ENCODE data around the gene PROK2. TPM values are rescaled to one million over a fixed set of nuclear protein-coding genes. Genes with fewer than 3 reads are reported as not detected.
A peak's percentile ranks its signal among the peaks of the same experiment; 100 is the strongest.

PROK2 gene
- total and polyA plus RNA-seq, 10 donors: 1.7 to 78.5 (median 26.7) TPM

DNA sequence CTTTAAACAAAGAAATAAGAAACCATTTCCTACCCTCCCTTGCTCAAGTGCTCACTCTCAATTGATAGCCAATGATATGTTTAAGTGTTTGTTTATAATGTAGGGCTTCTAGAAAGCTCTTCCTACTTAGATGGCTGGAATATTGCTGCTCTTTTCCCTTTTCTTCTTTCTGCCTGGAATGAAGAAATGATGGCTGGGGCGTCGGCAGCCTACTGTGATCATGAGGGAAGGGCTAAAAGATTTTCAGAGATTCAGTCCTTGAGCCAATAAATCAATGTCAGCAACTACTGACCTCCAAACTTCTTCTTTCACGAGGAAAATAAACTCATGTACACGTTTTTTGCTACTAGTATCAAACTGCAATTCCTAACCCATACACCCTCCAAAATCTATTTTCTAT is 33.3 kb downstream of the PROK2 start:
- DNase-seq: no peak
- Histone ChIP-seq H3K9me3 (no peaks in the 10 kb centered on the region), H3K4me3 (no peak overlapping the region), H3K27me3 (replicated peaks in 1 of 7) (peaks cover 0 to 57% (median 26%) of the 10 kb centered on the region in 7 donors), H3K27ac (no peak overlapping the region), H3K36me3 (no peaks in the 10 kb centered on the region), H3K4me1 (peaks cover 0 to 30% (median 7%) of the 10 kb centered on the region in 6 donors)
- WGBS, 5 donors: 83 to 90% (median 85%) methylated on average over 4 of the region's 4 CpGs
- TF ChIP-seq, protein P1, sequence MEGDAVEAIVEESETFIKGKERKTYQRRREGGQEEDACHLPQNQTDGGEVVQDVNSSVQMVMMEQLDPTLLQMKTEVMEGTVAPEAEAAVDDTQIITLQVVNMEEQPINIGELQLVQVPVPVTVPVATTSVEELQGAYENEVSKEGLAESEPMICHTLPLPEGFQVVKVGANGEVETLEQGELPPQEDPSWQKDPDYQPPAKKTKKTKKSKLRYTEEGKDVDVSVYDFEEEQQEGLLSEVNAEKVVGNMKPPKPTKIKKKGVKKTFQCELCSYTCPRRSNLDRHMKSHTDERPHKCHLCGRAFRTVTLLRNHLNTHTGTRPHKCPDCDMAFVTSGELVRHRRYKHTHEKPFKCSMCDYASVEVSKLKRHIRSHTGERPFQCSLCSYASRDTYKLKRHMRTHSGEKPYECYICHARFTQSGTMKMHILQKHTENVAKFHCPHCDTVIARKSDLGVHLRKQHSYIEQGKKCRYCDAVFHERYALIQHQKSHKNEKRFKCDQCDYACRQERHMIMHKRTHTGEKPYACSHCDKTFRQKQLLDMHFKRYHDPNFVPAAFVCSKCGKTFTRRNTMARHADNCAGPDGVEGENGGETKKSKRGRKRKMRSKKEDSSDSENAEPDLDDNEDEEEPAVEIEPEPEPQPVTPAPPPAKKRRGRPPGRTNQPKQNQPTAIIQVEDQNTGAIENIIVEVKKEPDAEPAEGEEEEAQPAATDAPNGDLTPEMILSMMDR (IDR thresholded peaks at IDR 0.05 in 8 of 11, conservative IDR thresholded peaks at IDR 0.05 in 3 of 11): no peak
- no peak for TF ChIP-seq POLR2AphosphoS5 (IDR thresholded peaks at IDR 0.05)
- TF ChIP-seq POLR2A (IDR thresholded peaks at IDR 0.05): no peak
- intact Hi-C loops (cut with DNase I; ENCODE audit: low total_unique reads): no loop called here

DNA sequence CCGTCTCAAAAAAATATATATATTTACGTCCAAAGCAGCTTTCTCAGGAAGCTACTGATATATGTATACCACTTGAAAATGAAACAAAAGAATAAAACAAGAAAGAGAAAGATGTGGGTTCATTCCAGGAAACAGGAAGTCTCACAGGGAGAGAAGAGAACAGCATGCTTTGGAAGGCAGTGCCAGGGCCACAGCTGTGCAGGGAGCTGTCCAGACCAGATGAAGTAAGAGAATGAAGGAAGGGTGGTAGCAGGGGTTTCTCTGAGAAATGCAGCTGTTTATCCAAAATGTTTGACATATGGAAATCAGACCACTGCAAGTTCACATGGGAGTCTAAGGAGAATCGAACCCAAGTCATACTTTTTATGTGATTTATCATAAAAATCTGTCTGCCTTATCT is 40.2 kb downstream of the PROK2 start:
- H3K27ac ChIP-seq: no peak overlapping the region
- no peak for TF ChIP-seq POLR2AphosphoS5 (IDR thresholded peaks at IDR 0.05)
- no peaks in the 10 kb centered on the region for H3K36me3 ChIP-seq
- H3K4me1 ChIP-seq: no peaks in the 10 kb centered on the region
- 70 to 79% (median 79%) methylated on average over 3 of the region's 3 CpGs for WGBS, 5 donors
- H3K9me3 ChIP-seq: peaks cover 3 to 46% (median 39%) of the 10 kb centered on the region in 8 donors
- H3K4me3 ChIP-seq: no peak overlapping the region
- intact Hi-C loops (cut with DNase I; ENCODE audit: low total_unique reads): loop anchor here (10.0 kb wide), 1 partner anchor 110 kb away; no protein-coding TSS in a partner anchor
- H3K27me3 ChIP-seq (replicated peaks in 1 of 7): peaks cover 0 to 4% (median 0%) of the 10 kb centered on the region in 7 donors
- no peak for DNase-seq

DNA sequence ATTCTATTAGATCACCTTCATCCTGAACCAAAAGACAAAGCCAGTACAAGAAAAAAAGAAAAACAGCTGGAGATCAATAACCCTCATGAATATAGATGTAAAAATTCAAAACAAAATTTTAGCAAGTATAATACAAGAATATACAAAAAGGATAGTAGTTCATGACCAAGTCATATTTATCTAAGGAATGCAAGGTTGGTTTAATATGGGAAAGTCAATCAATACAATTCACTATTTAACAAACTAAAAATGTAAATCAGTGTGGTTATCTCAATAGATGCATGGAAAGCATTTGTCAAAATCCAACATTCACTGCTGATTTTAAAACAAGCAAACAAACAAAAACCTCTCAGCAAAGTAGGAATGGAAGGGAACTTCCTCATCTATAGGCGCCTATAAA is 42.3 kb downstream of the PROK2 start:
- Histone ChIP-seq H3K4me1 (no peaks in the 10 kb centered on the region), H3K4me3 (no peak overlapping the region), H3K9me3 (peaks cover 3 to 48% (median 42%) of the 10 kb centered on the region in 8 donors), H3K27ac (no peak overlapping the region), H3K36me3 (no peaks in the 10 kb centered on the region), H3K27me3 (replicated peaks in 1 of 7) (peaks cover 0 to 4% (median 0%) of the 10 kb centered on the region in 7 donors)
- TF ChIP-seq POLR2A (IDR thresholded peaks at IDR 0.05) (no peak), POLR2AphosphoS5 (IDR thresholded peaks at IDR 0.05) (no peak)
- TF ChIP-seq, protein P1 (IDR thresholded peaks at IDR 0.05 in 8 of 11, conservative IDR thresholded peaks at IDR 0.05 in 3 of 11): no peak
- intact Hi-C loops (cut with DNase I; ENCODE audit: low total_unique reads): loop anchor here (10.0 kb wide), 1 partner anchor 112 kb away; no protein-coding TSS in a partner anchor
- DNase-seq: no peak
- 95 to 100% (median 96%) methylated on average over 1 of the region's 1 CpG for WGBS, 5 donors

DNA sequence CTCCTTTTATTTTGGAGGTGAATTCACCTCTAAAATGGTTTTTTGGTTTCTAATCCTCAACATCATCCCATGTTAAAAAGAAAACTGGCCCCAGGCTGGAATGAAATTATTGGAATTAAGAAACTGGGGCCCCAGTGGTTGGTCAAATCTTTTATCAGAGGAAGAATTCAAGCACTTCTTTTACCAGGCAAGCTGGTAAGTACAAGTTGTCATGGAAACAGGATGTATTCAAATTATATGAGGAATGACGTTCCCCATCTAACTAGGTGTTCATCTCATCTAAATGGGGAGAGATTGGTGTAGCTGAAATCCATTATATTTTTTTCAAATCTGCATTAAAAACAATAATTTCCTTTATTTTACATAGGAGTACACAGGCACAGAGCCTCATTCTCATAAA is 50.1 kb downstream of the PROK2 start:
- WGBS, 5 donors: 60 to 67% (median 63%) methylated on average over 1 of the region's 1 CpG
- Histone ChIP-seq H3K4me1 (peaks cover 3 to 9% (median 5%) of the 10 kb centered on the region in 6 donors), H3K27me3 (replicated peaks in 1 of 7) (no peaks in the 10 kb centered on the region), H3K4me3 (no peak overlapping the region), H3K36me3 (no peaks in the 10 kb centered on the region), H3K27ac (no peak overlapping the region), H3K9me3 (peaks cover 0 to 11% (median 0%) of the 10 kb centered on the region in 8 donors)
- TF ChIP-seq POLR2AphosphoS5 (IDR thresholded peaks at IDR 0.05) (no peak), POLR2A (IDR thresholded peaks at IDR 0.05) (peak in 1 of 3 donors; percentile 10)
- no peak for DNase-seq
- intact Hi-C loops (cut with DNase I; ENCODE audit: low total_unique reads): no loop called here

DNA sequence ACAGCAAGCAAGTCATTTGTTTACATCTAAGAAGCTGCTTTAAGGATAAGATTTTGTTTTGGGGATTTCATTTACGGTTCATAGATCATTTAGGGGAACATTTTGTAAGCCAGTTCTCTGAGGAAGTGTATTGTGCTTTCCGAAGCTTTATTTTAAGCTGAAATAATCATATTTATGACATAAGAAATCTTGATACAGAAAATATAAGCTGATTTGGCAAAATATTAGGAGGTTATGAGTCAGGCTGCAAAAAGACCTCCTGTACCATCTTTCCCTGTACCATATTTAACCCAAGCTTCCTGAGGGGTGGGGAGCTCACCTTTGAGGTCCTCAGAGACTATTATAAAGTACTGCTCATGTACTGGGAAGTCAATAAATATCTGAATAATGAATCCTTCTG is 51.6 kb downstream of the PROK2 start:
- WGBS, 5 donors: 86 to 96% (median 94%) methylated on average over 2 of the region's 2 CpGs

More for the DNA sequence above, 51.6 kb downstream of the PROK2 start:
- no peak overlapping the region for H3K4me3 ChIP-seq
- DNase-seq: no peak
- intact Hi-C loops (cut with DNase I; ENCODE audit: low total_unique reads): no loop called here
- H3K27ac ChIP-seq: peak overlapping the region in 2 of 8 donors; percentile 25 to 44
- H3K27me3 ChIP-seq (replicated peaks in 1 of 7): no peaks in the 10 kb centered on the region
- H3K4me1 ChIP-seq: peaks cover 4 to 24% (median 15%) of the 10 kb centered on the region in 6 donors
- H3K36me3 ChIP-seq: no peaks in the 10 kb centered on the region
- peaks cover 0 to 11% (median 0%) of the 10 kb centered on the region in 8 donors for H3K9me3 ChIP-seq
- TF ChIP-seq POLR2A (IDR thresholded peaks at IDR 0.05) (no peak), POLR2AphosphoS5 (IDR thresholded peaks at IDR 0.05) (no peak)
- TF ChIP-seq, protein P1 (IDR thresholded peaks at IDR 0.05 in 8 of 11, conservative IDR thresholded peaks at IDR 0.05 in 3 of 11): no peak

Data from spleen (tissue), 11 donors.